Measurements from ENCODE around the gene KMT2D.

Gene KMT2D

GRCh38 chr12:49037111-49037946 is 23.3 kb downstream of the KMT2D start:
- FAIRE-seq (no peak), DNase-seq (ENCODE audit: low spot score) (no peak)

GRCh38 chr12:49036029-49036428 is 24.6 kb downstream of the KMT2D start:
- DNase-seq (ENCODE audit: low spot score), result no peak
- FAIRE-seq, result no peak

- FAIRE-seq (no peak), DNase-seq (ENCODE audit: low spot score) (no peak)
Measured at GRCh38 chr12:49034286-49034622, 26.3 kb downstream of the KMT2D start.

GRCh38 chr12:49033611-49034285 is 26.8 kb downstream of the KMT2D start:
- DNase-seq (ENCODE audit: low spot score) (no peak), FAIRE-seq (no peak)

GRCh38 chr12:49032679-49033447 is 27.7 kb downstream of the KMT2D start:
- no peak for FAIRE-seq
- DNase-seq (ENCODE audit: low spot score), result no peak

GRCh38 chr12:49032276-49032675 is 28.3 kb downstream of the KMT2D start:
- no peak for DNase-seq (ENCODE audit: low spot score)
- no peak for FAIRE-seq

GRCh38 chr12:49031573-49032161 is 28.9 kb downstream of the KMT2D start:
- FAIRE-seq (no peak), DNase-seq (ENCODE audit: low spot score) (no peak)

- DNase-seq (ENCODE audit: low spot score) (no peak), FAIRE-seq (no peak)
Measured at GRCh38 chr12:49030714-49031572, 29.7 kb downstream of the KMT2D start.

GRCh38 chr12:49030119-49030518 is 30.5 kb downstream of the KMT2D start:
- no peak for FAIRE-seq
- no peak for DNase-seq (ENCODE audit: low spot score)

GRCh38 chr12:49028666-49029275 is 31.8 kb downstream of the KMT2D start:
- DNase-seq (ENCODE audit: low spot score) (no peak), FAIRE-seq (no peak)

- DNase-seq (ENCODE audit: low spot score), result no peak
- no peak for FAIRE-seq
Measured at GRCh38 chr12:49027846-49028555, 32.6 kb downstream of the KMT2D start.

GRCh38 chr12:49026678-49027480 is 33.7 kb downstream of the KMT2D start:
- FAIRE-seq (no peak), DNase-seq (ENCODE audit: low spot score) (no peak)

- FAIRE-seq (no peak), DNase-seq (ENCODE audit: low spot score) (no peak)
Measured at GRCh38 chr12:49026101-49026500, 34.5 kb downstream of the KMT2D start.

GRCh38 chr12:49025463-49025862 is 35.1 kb downstream of the KMT2D start:
- DNase-seq (ENCODE audit: low spot score) (no peak), FAIRE-seq (no peak)

- DNase-seq (ENCODE audit: low spot score), result no peak
- FAIRE-seq, result no peak
Measured at GRCh38 chr12:49024543-49024942, 36.1 kb downstream of the KMT2D start.

GRCh38 chr12:49023812-49024211 is 36.8 kb downstream of the KMT2D start:
- FAIRE-seq (no peak), DNase-seq (ENCODE audit: low spot score) (no peak)

- FAIRE-seq, result no peak
- no peak for DNase-seq (ENCODE audit: low spot score)
Measured at GRCh38 chr12:49022558-49023178, 37.9 kb downstream of the KMT2D start.

- DNase-seq (ENCODE audit: low spot score) (no peak), FAIRE-seq (no peak)
Measured at GRCh38 chr12:49021292-49021915, 39.2 kb downstream of the KMT2D start.

All from RCC 7860 (cell line).